SK-N-SH (cell line): ENCODE results near the gene GYG1. TPM values are rescaled to one million over a fixed set of nuclear protein-coding genes. Genes with fewer than 3 reads are reported as not detected.

Experiments
- CTCF ChIA-PET: fragments of 300-600, 350-600 bp; formaldehyde crosslinking; extraction: SDS; loops from one replicate; lab custom pipeline; 2021; lab: Yijun Ruan, JAX
- POLR2A ChIA-PET: fragments of 350-600 bp; sonication (Branson Sonifier 250); formaldehyde crosslinking; extraction: SDS; loops from one replicate; lab custom pipeline; 2020; ENCODE audit warnings: antibody characterized with exemption, inconsistent platforms; lab: Yijun Ruan, JAX
- DNase-seq: peaks from one replicate; pipeline ENCODE4 v3.0.0; 2012
- H2AFZ ChIP-seq: fragments of 200-600 bp; sonication (generic); 2 replicates; pipeline ENCODE4 v1.8.1; 2016; ENCODE audit warnings: antibody characterized with exemption, mild to moderate bottlenecking, low read depth
- H3F3A ChIP-seq: fragments of 200-600 bp; sonication (generic); replicated peaks from 2 replicates; pipeline ENCODE3; 2016; ENCODE audit warnings: antibody characterized with exemption, mild to moderate bottlenecking; ENCODE audit not compliant: insufficient read depth
- H3K27ac ChIP-seq, 2 experiments: fragments of 200-500 bp in 1 of 2; fragments of 200-600 bp in 1 of 2; sonication (Bioruptor generic) in 1 of 2; sonication (generic), shearing (Covaris generic) in 1 of 2; 2 replicates each; pipeline versions ENCODE4 v1.5.1 to v1.6.1; 2014 to 2016; ENCODE audit warnings: low read depth in 2 of 2, inconsistent platforms in 1 of 2, low read length in 1 of 2, mild to moderate bottlenecking in 1 of 2, mixed read lengths in 1 of 2
- H3K27me3 ChIP-seq: fragments of 200-600 bp; sonication (generic), shearing (Covaris generic); 2 replicates; pipeline ENCODE4 v1.6.1; 2016; ENCODE audit warnings: mixed run types; ENCODE audit not compliant: insufficient read depth
- H3K36me3 ChIP-seq, 2 experiments: fragments of 200-500 bp in 1 of 2; fragments of 200-600 bp in 1 of 2; sonication (Bioruptor generic) in 1 of 2; sonication (generic) in 1 of 2; replicated peaks in 1 of 2; 2 replicates each; pipeline versions ENCODE3 to v1.5.1; 2014 to 2016; ENCODE audit warnings: low read length in 1 of 2, mild to moderate bottlenecking in 1 of 2; ENCODE audit not compliant: insufficient read depth in 2 of 2, control insufficient read depth in 1 of 2
- H3K4me1 ChIP-seq, 2 experiments: fragments of 200-500 bp in 1 of 2; fragments of 200-600 bp in 1 of 2; sonication (Bioruptor generic) in 1 of 2; sonication (generic), shearing (Covaris generic) in 1 of 2; 2 replicates each; pipeline versions ENCODE4 v1.5.1 to v1.6.1; 2014 to 2016; ENCODE audit warnings: low read depth in 1 of 2, low read length in 1 of 2, mixed run types in 1 of 2; ENCODE audit not compliant: insufficient read depth in 2 of 2, control insufficient read depth in 1 of 2
- H3K4me2 ChIP-seq: fragments of 200-600 bp; sonication (generic), shearing (Covaris generic); 2 replicates; pipeline ENCODE4 v1.6.1; 2017; ENCODE audit warnings: mixed run types
- H3K4me3 ChIP-seq, 2 experiments: fragments of 200-500 bp in 1 of 2; fragments of 200-600 bp in 1 of 2; sonication (Bioruptor generic) in 1 of 2; sonication (generic), shearing (Covaris generic) in 1 of 2; 2 replicates each; pipeline versions ENCODE4 v1.5.1 to v1.8.1; 2014 to 2016; ENCODE audit warnings: low read depth in 2 of 2, inconsistent platforms in 1 of 2, low read length in 1 of 2, mild to moderate bottlenecking in 1 of 2, mixed read lengths in 1 of 2, moderate library complexity in 1 of 2
- H3K79me2 ChIP-seq: fragments of 200-600 bp; sonication (generic); 2 replicates; pipeline ENCODE4 v1.8.1; 2017; ENCODE audit warnings: mild to moderate bottlenecking; ENCODE audit not compliant: insufficient read depth
- H3K9ac ChIP-seq: fragments of 200-600 bp; sonication (generic); 2 replicates; pipeline ENCODE4 v1.6.1; 2017; ENCODE audit warnings: mixed run types
- H3K9me2 ChIP-seq: fragments of 200-600 bp; sonication (generic); 2 replicates; pipeline ENCODE4 v1.6.1; 2017; ENCODE audit warnings: mixed run types
- H3K9me3 ChIP-seq: fragments of 200-600 bp; sonication (generic); 2 replicates; pipeline ENCODE4 v1.6.1; 2017; ENCODE audit warnings: mixed run types, mild to moderate bottlenecking, moderate library complexity
- H4K20me1 ChIP-seq: fragments of 200-600 bp; sonication (generic); 2 replicates; pipeline ENCODE4 v1.6.1; 2017; ENCODE audit warnings: mild to moderate bottlenecking, mixed run types; ENCODE audit not compliant: insufficient read depth
- CHD2 ChIP-seq: fragments of 150-350 bp; IDR thresholded peaks from 2 replicates; pipeline ENCODE4 v1.6.1; 2018; ENCODE audit warnings: low read length; ENCODE audit not compliant: partially characterized antibody
- EZH2phosphoT487 ChIP-seq: fragments of 200-600 bp; sonication (generic); IDR thresholded peaks from 2 replicates; pipeline ENCODE4 v1.6.1; 2017; ENCODE audit warnings: low read depth, mixed run types, mild to moderate bottlenecking, antibody characterized with exemption, moderate library complexity, borderline replicate concordance
- IRF3 ChIP-seq: fragments of 150-350 bp; IDR thresholded peaks from 2 replicates; pipeline ENCODE4 v1.6.1; 2016; ENCODE audit warnings: mild to moderate bottlenecking, low read depth, low read length
- MEF2A ChIP-seq: IDR thresholded peaks from 2 replicates; pipeline ENCODE4 v1.4.0; 2012; ENCODE audit warnings: low read depth, borderline replicate concordance
- MXI1 ChIP-seq: IDR thresholded peaks from 2 replicates; pipeline ENCODE4 v1.6.1; 2012; ENCODE audit warnings: mild to moderate bottlenecking, low read depth, low read length, improper control_type of control experiment
- NFIC ChIP-seq: IDR thresholded peaks from 2 replicates; pipeline ENCODE4 v1.4.0; 2012; ENCODE audit warnings: borderline replicate concordance
- POLR2AphosphoS5 ChIP-seq: IDR thresholded peaks from 2 replicates; pipeline ENCODE4 v1.6.1; 2012; ENCODE audit warnings: low read depth, low read length
- RCOR1 ChIP-seq: fragments of 150-350 bp; IDR thresholded peaks from 2 replicates; pipeline ENCODE4 v1.6.1; 2017; ENCODE audit warnings: antibody characterized with exemption, low read length
- RXRA ChIP-seq: IDR thresholded peaks from 2 replicates; pipeline ENCODE4 v1.4.0; 2012; ENCODE audit warnings: low read depth, mild to moderate bottlenecking, borderline replicate concordance
- TAF1 ChIP-seq: IDR thresholded peaks from 2 replicates; pipeline ENCODE4 v1.6.1; 2012; ENCODE audit warnings: low read depth, mild to moderate bottlenecking, low read length, moderate library complexity, borderline replicate concordance
- TCF12 ChIP-seq: IDR thresholded peaks from 2 replicates; pipeline ENCODE4 v1.4.0; 2012
- WGBS: methylation state at CpG from one replicate; pipeline ENCODE4 v1.1.6; 2017; ENCODE audit warnings: low lambda C conversion rate; 5-methylcytosine and 5-hydroxymethylcytosine counted together
- polyA plus RNA-seq, 3 experiments: library from polyadenylated mRNA; depleted of rRNA; stranded (reverse); fragments of >200 nt; gene quantifications; 2 replicates each; pipeline ENCODE4 v1.2.3, GENCODE V29; 2012

Gene GYG1
- polyA plus RNA-seq, 1 of the 3 experiments (the other 2 are of a cell fraction), result 16.8 TPM

- Histone ChIP-seq H3K9ac (no peak overlapping the region), H3K27ac (no peak overlapping the region), H2AFZ (no peak overlapping the region), H3K4me3 (no peak overlapping the region), H3K79me2 (no peaks in the 10 kb centered on the region), H4K20me1 (no peaks in the 10 kb centered on the region), H3K9me3 (no peaks in the 10 kb centered on the region), H3K36me3 (no peaks in the 10 kb centered on the region), H3F3A (no peaks in the 10 kb centered on the region), H3K27me3 (no peaks in the 10 kb centered on the region), H3K9me2 (no peaks in the 10 kb centered on the region), H3K4me1 (no peaks in the 10 kb centered on the region), H3K4me2 (no peak overlapping the region)
- no peak for TF ChIP-seq CHD2
- no peak for TF ChIP-seq RXRA
- TF ChIP-seq MEF2A, result no peak
- no peak for TF ChIP-seq RCOR1
- no peak for TF ChIP-seq POLR2AphosphoS5
- no peak for TF ChIP-seq TCF12
- TF ChIP-seq IRF3, result no peak
- ChIA-PET POLR2A (no interaction called here), CTCF (interaction anchor here (0.6 to 1.1 kb wide), 3 partner anchors 21 to 150 kb away, joined by 3 to 4 read pairs (median 4); partner anchors contain the start of gene GYG1)
- DNase-seq, result no peak
- WGBS, result 87% methylated on average over 7 of the region's 7 CpGs
These were observed 21.1 kb upstream of the GYG1 start for GRCh38 chr3:148970271-148970670.

GRCh38 chr3:148971401-148972163, 19.8 kb upstream of the GYG1 start:
- Histone ChIP-seq H3K4me1 (no peaks in the 10 kb centered on the region), H3K9ac (no peak overlapping the region), H3F3A (no peaks in the 10 kb centered on the region), H2AFZ (no peak overlapping the region), H3K27ac (peak overlapping the region in 1 of 2 experiments; percentile 28; a peak in 1 of 4 replicates), H3K9me2 (no peaks in the 10 kb centered on the region), H3K4me3 (no peak overlapping the region), H4K20me1 (no peaks in the 10 kb centered on the region), H3K27me3 (no peaks in the 10 kb centered on the region), H3K4me2 (no peak overlapping the region), H3K79me2 (no peaks in the 10 kb centered on the region), H3K9me3 (no peaks in the 10 kb centered on the region), H3K36me3 (no peaks in the 10 kb centered on the region)
- POLR2A ChIA-PET, result no interaction called here
- TF ChIP-seq TAF1 (no peak), MXI1 (no peak), EZH2phosphoT487 (no peak), CHD2 (no peak), TCF12 (peak; percentile 20; the same call in 1 of the 2 replicates), NFIC (peak; percentile 27; the same call in 1 of the 2 replicates)
- no peak for DNase-seq
- CTCF ChIA-PET, result interaction anchor here (0.7 kb wide), 1 partner anchor 12 kb away, joined by 3 read pairs; no protein-coding TSS in a partner anchor
- 94% methylated on average over 1 of the region's 1 CpG for WGBS
